Stromal cell of bone marrow (primary cell): ENCODE measurements around the gene ANKRA2.

Experiments
- DNase-seq: peaks from one replicate; pipeline ENCODE4 v3.0.0-alpha.2; 2012; ENCODE audit warnings: low read depth

Gene ANKRA2

GRCh38 chr5:73565139-73565968, at the start of gene ANKRA2, which contains the start of gene UTP15:
Gene ANKRA2 (minus strand): TSS chr5:73565639. CDS start chr5:73562881, 2,758 bp downstream.
Gene UTP15 (plus strand): TSS chr5:73565743. CDS start chr5:73567345, 1,602 bp downstream.
- peak; percentile 97 for DNase-seq

GRCh38 chr5:73615085-73615484, 49.6 kb upstream of the ANKRA2 start:
- no peak for DNase-seq

GRCh38 chr5:73612799-73613198, 47.4 kb upstream of the ANKRA2 start:
- no peak for DNase-seq

- DNase-seq: no peak
Observed at GRCh38 chr5:73607228-73607627, 41.8 kb upstream of the ANKRA2 start.

- no peak for DNase-seq
Observed at GRCh38 chr5:73606206-73606753, 40.8 kb upstream of the ANKRA2 start.

- no peak for DNase-seq
Observed at GRCh38 chr5:73605223-73606087, 40.0 kb upstream of the ANKRA2 start.

GRCh38 chr5:73603998-73604397, 38.6 kb upstream of the ANKRA2 start:
- no peak for DNase-seq

GRCh38 chr5:73599380-73599779, 33.9 kb upstream of the ANKRA2 start:
- DNase-seq: no peak

- no peak for DNase-seq
Observed at GRCh38 chr5:73596705-73597328, 31.4 kb upstream of the ANKRA2 start.

- no peak for DNase-seq
Observed at GRCh38 chr5:73592551-73592950, 27.1 kb upstream of the ANKRA2 start.

- DNase-seq: no peak
Observed at GRCh38 chr5:73591698-73592501, 26.5 kb upstream of the ANKRA2 start.

- DNase-seq: peak; percentile 75
Observed at GRCh38 chr5:73591102-73591695, 25.8 kb upstream of the ANKRA2 start.

- no peak for DNase-seq
Observed at GRCh38 chr5:73587923-73588322, 22.5 kb upstream of the ANKRA2 start.

GRCh38 chr5:73582285-73583145, 17.1 kb upstream of the ANKRA2 start:
- DNase-seq: no peak

- DNase-seq: no peak
Observed at GRCh38 chr5:73565969-73566547, 619 bp upstream of the ANKRA2 start.

- DNase-seq: no peak
Observed at GRCh38 chr5:73564675-73565074, 764 bp downstream of the ANKRA2 start.

GRCh38 chr5:73564018-73564417, 1.4 kb downstream of the ANKRA2 start:
- DNase-seq: no peak

- no peak for DNase-seq
Observed at GRCh38 chr5:73558950-73559349, 6.5 kb downstream of the ANKRA2 start.

- no peak for DNase-seq
Observed at GRCh38 chr5:73552642-73553041, 12.8 kb downstream of the ANKRA2 start.

- no peak for DNase-seq
Observed at GRCh38 chr5:73550016-73550415, 15.4 kb downstream of the ANKRA2 start.
